ENCODE results near the gene EPS8L1. TPM values are rescaled to one million over a fixed set of nuclear protein-coding genes. Genes with fewer than 3 reads are reported as not detected.
A peak's percentile ranks its signal among the peaks of the same experiment; 100 is the strongest.

Gene EPS8L1
- total RNA-seq, 1 experiment from 2014 or later, result 111 TPM

DNA sequence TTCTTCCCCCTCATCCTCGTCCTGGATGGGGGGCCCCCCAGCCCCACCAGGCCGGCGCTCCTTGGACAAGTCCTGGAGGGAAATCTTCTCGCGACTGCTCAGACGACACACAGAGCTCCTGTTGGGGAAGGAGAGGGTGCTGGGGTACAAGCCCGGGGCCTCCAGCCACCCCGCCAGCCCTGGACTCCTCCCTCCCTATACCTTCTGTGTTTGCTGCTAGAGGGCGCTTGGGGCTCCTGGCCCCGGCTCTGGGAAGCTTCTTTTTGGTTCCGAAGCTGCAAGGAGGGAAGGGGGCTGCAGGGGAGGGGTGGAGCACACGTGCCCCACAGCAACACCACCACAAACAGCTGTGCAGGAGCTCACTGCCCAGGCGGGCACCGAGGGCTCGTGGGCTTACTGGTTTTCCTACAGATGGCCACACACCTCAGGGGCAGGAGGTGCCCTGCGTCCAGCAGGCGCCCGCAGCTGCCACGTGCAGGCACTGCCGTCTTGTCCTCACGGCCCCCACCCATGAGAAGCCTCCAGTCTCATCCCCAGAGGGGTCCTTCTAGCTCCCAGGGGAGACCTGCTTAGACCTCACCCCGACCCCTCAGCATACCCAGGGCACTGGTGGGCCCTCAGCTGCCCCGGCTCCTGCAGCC, 20.5 kb downstream of the EPS8L1 start:
- Histone ChIP-seq H3K4me1 (replicated peaks; ENCODE audit: insufficient read depth) (no peaks in the 10 kb centered on the region), H3K36me3 (ENCODE audit: low read depth) (no peaks in the 10 kb centered on the region), H3F3A (ENCODE audit: insufficient read depth, low read depth) (peaks cover 15% of the 10 kb centered on the region; the same call in 1 of the 2 replicates), H3K4me3 (no peak overlapping the region), H3K9me3 (ENCODE audit: insufficient read depth, low read depth) (no peaks in the 10 kb centered on the region), H2AFZ (no peak overlapping the region), H3K79me2 (ENCODE audit: low read depth) (no peaks in the 10 kb centered on the region), H3K27me3 (ENCODE audit: insufficient read depth, low read depth) (no peaks in the 10 kb centered on the region), H3K27ac (no peak overlapping the region), H3K9me2 (ENCODE audit: insufficient read depth) (no peaks in the 10 kb centered on the region), H3K4me2 (no peak overlapping the region), H4K20me1 (ENCODE audit: insufficient read depth) (no peaks in the 10 kb centered on the region)
- intact Hi-C loops (cut with micrococcal nuclease; ENCODE audit: unreplicated experiment), result no loop called here
- ChIA-PET POLR2A (ENCODE audit: unreplicated experiment) (interaction anchor here (0.8 kb wide), 1 partner anchor 228 kb away, joined by 8 read pairs; no protein-coding TSS in a partner anchor), CTCF (no interaction called here)
- no TSS peak for BruUV-seq (replicated peaks)
- TF ChIP-seq, protein P1, sequence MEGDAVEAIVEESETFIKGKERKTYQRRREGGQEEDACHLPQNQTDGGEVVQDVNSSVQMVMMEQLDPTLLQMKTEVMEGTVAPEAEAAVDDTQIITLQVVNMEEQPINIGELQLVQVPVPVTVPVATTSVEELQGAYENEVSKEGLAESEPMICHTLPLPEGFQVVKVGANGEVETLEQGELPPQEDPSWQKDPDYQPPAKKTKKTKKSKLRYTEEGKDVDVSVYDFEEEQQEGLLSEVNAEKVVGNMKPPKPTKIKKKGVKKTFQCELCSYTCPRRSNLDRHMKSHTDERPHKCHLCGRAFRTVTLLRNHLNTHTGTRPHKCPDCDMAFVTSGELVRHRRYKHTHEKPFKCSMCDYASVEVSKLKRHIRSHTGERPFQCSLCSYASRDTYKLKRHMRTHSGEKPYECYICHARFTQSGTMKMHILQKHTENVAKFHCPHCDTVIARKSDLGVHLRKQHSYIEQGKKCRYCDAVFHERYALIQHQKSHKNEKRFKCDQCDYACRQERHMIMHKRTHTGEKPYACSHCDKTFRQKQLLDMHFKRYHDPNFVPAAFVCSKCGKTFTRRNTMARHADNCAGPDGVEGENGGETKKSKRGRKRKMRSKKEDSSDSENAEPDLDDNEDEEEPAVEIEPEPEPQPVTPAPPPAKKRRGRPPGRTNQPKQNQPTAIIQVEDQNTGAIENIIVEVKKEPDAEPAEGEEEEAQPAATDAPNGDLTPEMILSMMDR (conservative IDR thresholded peaks at IDR 0.05), result no peak
- TF ChIP-seq EZH2 (IDR thresholded peaks at IDR 0.05; ENCODE audit: low read depth), result no peak
- DNase-seq, result peak in 1 of 2 experiments; percentile 28

DNA sequence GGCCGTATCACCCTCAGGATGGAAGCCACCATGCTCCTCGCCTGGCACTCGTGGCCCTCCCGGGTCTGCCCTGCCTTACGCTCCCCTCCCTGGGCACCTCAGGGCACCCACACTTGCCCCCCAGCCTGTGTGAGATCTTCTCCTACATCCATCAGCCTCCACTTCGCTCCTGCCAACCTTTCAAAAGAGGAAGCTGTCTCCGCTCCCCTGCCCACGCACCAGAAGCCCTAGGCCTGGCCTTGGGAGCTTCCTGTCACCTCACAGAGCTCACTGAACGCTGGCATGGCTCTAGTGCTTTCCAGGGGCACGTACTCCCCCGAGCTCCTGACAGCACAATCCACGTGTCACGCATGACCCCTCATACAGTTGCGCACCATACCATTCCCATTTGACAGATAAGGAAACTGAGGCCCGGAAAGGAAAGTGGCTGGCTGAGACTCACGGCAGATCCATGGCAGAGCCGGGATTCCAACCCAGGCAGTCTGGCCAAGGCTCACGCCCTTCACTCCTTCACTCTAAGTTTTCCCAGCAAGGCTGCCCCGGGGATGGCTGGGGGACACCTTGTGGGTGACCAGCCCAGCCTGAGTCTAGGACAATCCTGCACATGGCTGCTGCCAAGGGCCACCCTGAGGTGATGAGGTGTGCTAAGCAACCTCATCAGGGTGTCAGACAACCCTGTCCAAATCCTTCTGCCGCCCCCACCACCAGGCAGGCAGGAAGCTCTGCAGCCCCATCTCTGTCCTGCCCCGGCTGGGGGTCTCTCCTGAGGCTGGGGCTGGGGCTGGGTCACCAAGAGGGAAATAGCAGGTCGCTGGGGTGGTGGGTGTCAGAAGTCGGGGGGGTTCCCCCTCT, 22.4 kb downstream of the EPS8L1 start:
- no peak overlapping the region for H3K4me3 ChIP-seq
- CTCF ChIA-PET, result no interaction called here
- H3K4me2 ChIP-seq, result no peak overlapping the region
- H3K27ac ChIP-seq, result no peak overlapping the region
- no peaks in the 10 kb centered on the region for H3K79me2 ChIP-seq (ENCODE audit: low read depth)
- POLR2A ChIA-PET (ENCODE audit: unreplicated experiment), result no interaction called here
- H3K4me1 ChIP-seq (replicated peaks; ENCODE audit: insufficient read depth), result no peaks in the 10 kb centered on the region
- no peaks in the 10 kb centered on the region for H3K9me2 ChIP-seq (ENCODE audit: insufficient read depth)
- H4K20me1 ChIP-seq (ENCODE audit: insufficient read depth), result no peaks in the 10 kb centered on the region; the same call in 1 of the 2 replicates
- no peaks in the 10 kb centered on the region for H3K27me3 ChIP-seq (ENCODE audit: insufficient read depth, low read depth)
- peak in 1 of 2 experiments; percentile 33 for DNase-seq
- peaks cover 7% of the 10 kb centered on the region; the same call in 1 of the 2 replicates for H3F3A ChIP-seq (ENCODE audit: insufficient read depth, low read depth)
- TF ChIP-seq, protein P1 (conservative IDR thresholded peaks at IDR 0.05), result no peak
- no peak for TF ChIP-seq EZH2 (IDR thresholded peaks at IDR 0.05; ENCODE audit: low read depth)
- BruUV-seq (replicated peaks), result no TSS peak
- H3K9me3 ChIP-seq (ENCODE audit: insufficient read depth, low read depth), result no peaks in the 10 kb centered on the region
- intact Hi-C loops (cut with micrococcal nuclease; ENCODE audit: unreplicated experiment), result no loop called here
- no peak overlapping the region for H2AFZ ChIP-seq
- peaks cover 11% of the 10 kb centered on the region; the same call in 1 of the 2 replicates for H3K36me3 ChIP-seq (ENCODE audit: low read depth)

DNA sequence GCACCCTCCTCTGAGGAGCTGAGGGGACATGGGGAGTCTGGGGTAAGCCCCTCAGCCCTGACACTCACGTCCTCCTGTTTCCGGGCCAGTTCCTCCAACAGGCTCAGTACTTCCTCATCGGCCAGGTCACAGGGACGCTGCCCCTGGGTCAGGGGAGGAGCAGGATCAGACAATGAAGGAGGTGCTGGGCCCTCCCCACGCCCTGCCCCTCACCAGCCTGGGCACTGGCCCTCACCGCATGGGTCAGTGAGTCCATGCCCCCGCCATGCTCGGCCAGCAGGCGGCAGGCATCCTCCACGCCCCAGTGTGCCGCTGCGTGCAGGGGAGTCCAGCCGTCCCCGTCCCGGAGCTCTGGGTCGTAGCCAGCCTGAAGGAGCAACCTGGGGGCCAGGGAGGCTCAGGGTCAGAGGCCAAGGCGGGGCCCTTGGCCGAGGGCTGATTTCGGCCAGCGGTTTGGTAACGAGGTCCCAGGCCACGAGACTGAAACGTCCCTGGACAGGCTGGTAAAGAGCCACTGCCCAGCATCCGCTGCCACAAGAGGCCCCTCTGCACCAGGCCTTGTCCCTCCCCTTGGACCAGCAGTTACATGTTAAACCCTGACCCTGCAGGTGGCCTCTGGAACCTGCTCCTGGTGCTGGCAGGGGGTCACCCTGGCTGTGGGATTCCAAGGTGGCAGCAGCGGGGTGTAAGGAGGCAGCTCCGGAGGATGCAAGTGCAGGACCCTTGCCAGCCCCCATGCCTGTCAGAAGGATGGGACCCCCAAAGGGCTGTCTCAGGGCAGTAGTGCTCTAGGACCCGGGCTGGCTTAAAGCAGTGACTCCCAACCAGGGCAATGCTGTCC, 23.3 kb downstream of the EPS8L1 start:
- no peaks in the 10 kb centered on the region; the same call in 1 of the 2 replicates for H4K20me1 ChIP-seq (ENCODE audit: insufficient read depth)
- intact Hi-C loops (cut with micrococcal nuclease; ENCODE audit: unreplicated experiment), result no loop called here
- H3K36me3 ChIP-seq (ENCODE audit: low read depth), result peaks cover 15% of the 10 kb centered on the region; the same call in 1 of the 2 replicates
- no TSS peak for BruUV-seq (replicated peaks)
- no peak overlapping the region for H2AFZ ChIP-seq
- CTCF ChIA-PET, result no interaction called here
- no peaks in the 10 kb centered on the region for H3K9me3 ChIP-seq (ENCODE audit: insufficient read depth, low read depth)
- TF ChIP-seq, protein P1 (conservative IDR thresholded peaks at IDR 0.05), result no peak; the same call in 1 of the 2 replicates
- no peak for TF ChIP-seq EZH2 (IDR thresholded peaks at IDR 0.05; ENCODE audit: low read depth)
- H3K4me1 ChIP-seq (replicated peaks; ENCODE audit: insufficient read depth), result no peaks in the 10 kb centered on the region
- H3K27me3 ChIP-seq (ENCODE audit: insufficient read depth, low read depth), result no peaks in the 10 kb centered on the region
- POLR2A ChIA-PET (ENCODE audit: unreplicated experiment), result no interaction called here
- peaks cover 7% of the 10 kb centered on the region; the same call in 1 of the 2 replicates for H3F3A ChIP-seq (ENCODE audit: insufficient read depth, low read depth)
- H3K27ac ChIP-seq, result no peak overlapping the region
- H3K4me2 ChIP-seq, result no peak overlapping the region
- no peak overlapping the region for H3K4me3 ChIP-seq
- no peaks in the 10 kb centered on the region for H3K9me2 ChIP-seq (ENCODE audit: insufficient read depth)
- no peak for DNase-seq
- H3K79me2 ChIP-seq (ENCODE audit: low read depth), result no peaks in the 10 kb centered on the region

All from PC-9 (cell line).